HPDE6-E6E7 (cell line): ENCODE data around the gene PLA2G2E.

ENCODE experiments used
- DNase-seq: peaks from one replicate; pipeline ENCODE4 v3.0.0; 2011; ENCODE audit warnings: missing footprints; ENCODE audit errors: extremely low spot score

Gene PLA2G2E

GRCh38 chr1:19923137-19923952, at the start of gene PLA2G2E:
TSS of gene PLA2G2E (minus strand) at chr1:19923617. CDS start at chr1:19923559, 58 bp downstream.
- DNase-seq: no peak

- no peak for DNase-seq
Measured at GRCh38 chr1:19971664-19972063, 48.2 kb upstream of the PLA2G2E start.

- no peak for DNase-seq
Measured at GRCh38 chr1:19969898-19970660, 46.7 kb upstream of the PLA2G2E start.

GRCh38 chr1:19967808-19968207, 44.4 kb upstream of the PLA2G2E start:
- DNase-seq: no peak

GRCh38 chr1:19964542-19964941, 41.1 kb upstream of the PLA2G2E start:
- DNase-seq: no peak

GRCh38 chr1:19963636-19964035, 40.2 kb upstream of the PLA2G2E start:
- DNase-seq: no peak

GRCh38 chr1:19960591-19960990, 37.2 kb upstream of the PLA2G2E start:
- DNase-seq: no peak

GRCh38 chr1:19957779-19958178, 34.4 kb upstream of the PLA2G2E start:
- DNase-seq: no peak

- no peak for DNase-seq
Measured at GRCh38 chr1:19955534-19956170, 32.2 kb upstream of the PLA2G2E start.

- DNase-seq: no peak
Measured at GRCh38 chr1:19954059-19954458, 30.6 kb upstream of the PLA2G2E start.

GRCh38 chr1:19949016-19949415, 25.6 kb upstream of the PLA2G2E start:
- DNase-seq: peak; percentile 84

GRCh38 chr1:19946971-19947370, 23.6 kb upstream of the PLA2G2E start:
- no peak for DNase-seq

- no peak for DNase-seq
Measured at GRCh38 chr1:19946331-19946751, 22.9 kb upstream of the PLA2G2E start.

GRCh38 chr1:19945914-19946313, 22.5 kb upstream of the PLA2G2E start:
- no peak for DNase-seq

- no peak for DNase-seq
Measured at GRCh38 chr1:19942657-19943056, 19.2 kb upstream of the PLA2G2E start.

GRCh38 chr1:19942088-19942487, 18.7 kb upstream of the PLA2G2E start:
- DNase-seq: no peak

GRCh38 chr1:19941206-19941568, 17.8 kb upstream of the PLA2G2E start:
- DNase-seq: no peak

- DNase-seq: no peak
Measured at GRCh38 chr1:19940486-19941205, 17.2 kb upstream of the PLA2G2E start.

- no peak for DNase-seq
Measured at GRCh38 chr1:19938472-19938871, 15.1 kb upstream of the PLA2G2E start.

- no peak for DNase-seq
Measured at GRCh38 chr1:19936061-19936750, 12.8 kb upstream of the PLA2G2E start.

- no peak for DNase-seq
Measured at GRCh38 chr1:19934336-19934735, 10.9 kb upstream of the PLA2G2E start.
